HEK293 (cell line): ENCODE results near the gene OR2V2.

Experiments
- SP2 ChIP-seq: fragments of 450-650 bp; formaldehyde crosslinking; IDR thresholded peaks from 2 replicates; pipeline ENCODE4 v1.5.1; 2016; ENCODE audit warnings: missing biosample characterization, missing genetic modification characterization
- ZNF423 ChIP-seq: fragments of 450-650 bp; formaldehyde crosslinking; IDR thresholded peaks from 2 replicates; pipeline ENCODE4 v1.5.1; 2016; ENCODE audit warnings: missing biosample characterization, missing genetic modification characterization
- TF ChIP-seq, protein P1 (sequence below): fragments of 450-650 bp; formaldehyde crosslinking; IDR thresholded peaks from 2 replicates; pipeline ENCODE4 v1.5.1; 2016; ENCODE audit warnings: missing biosample characterization, missing genetic modification characterization

- TF ChIP-seq SP2 (tag by site-specific recombination): no peak
- TF ChIP-seq, protein P1, sequence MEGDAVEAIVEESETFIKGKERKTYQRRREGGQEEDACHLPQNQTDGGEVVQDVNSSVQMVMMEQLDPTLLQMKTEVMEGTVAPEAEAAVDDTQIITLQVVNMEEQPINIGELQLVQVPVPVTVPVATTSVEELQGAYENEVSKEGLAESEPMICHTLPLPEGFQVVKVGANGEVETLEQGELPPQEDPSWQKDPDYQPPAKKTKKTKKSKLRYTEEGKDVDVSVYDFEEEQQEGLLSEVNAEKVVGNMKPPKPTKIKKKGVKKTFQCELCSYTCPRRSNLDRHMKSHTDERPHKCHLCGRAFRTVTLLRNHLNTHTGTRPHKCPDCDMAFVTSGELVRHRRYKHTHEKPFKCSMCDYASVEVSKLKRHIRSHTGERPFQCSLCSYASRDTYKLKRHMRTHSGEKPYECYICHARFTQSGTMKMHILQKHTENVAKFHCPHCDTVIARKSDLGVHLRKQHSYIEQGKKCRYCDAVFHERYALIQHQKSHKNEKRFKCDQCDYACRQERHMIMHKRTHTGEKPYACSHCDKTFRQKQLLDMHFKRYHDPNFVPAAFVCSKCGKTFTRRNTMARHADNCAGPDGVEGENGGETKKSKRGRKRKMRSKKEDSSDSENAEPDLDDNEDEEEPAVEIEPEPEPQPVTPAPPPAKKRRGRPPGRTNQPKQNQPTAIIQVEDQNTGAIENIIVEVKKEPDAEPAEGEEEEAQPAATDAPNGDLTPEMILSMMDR (tag by site-specific recombination): no peak
- no peak for TF ChIP-seq ZNF423 (tag by site-specific recombination)
Measured at GRCh38 chr5:181112476-181112875, 34.9 kb upstream of the OR2V2 start.
